ENCODE results near the gene CPLX1.

Gene CPLX1

GRCh38 chr4:833731-834367 lies 7.9 kb upstream of the CPLX1 start:
- H3K9me3 ChIP-seq (ENCODE audit: control insufficient read depth in 2 of 2, low read length in 2 of 2) = peaks cover 0 to 5% of the 10 kb centered on the region in 2 donors
- H3K4me3 ChIP-seq (ENCODE audit: low read length in 2 of 2) = no peak overlapping the region
- peaks cover 3 to 10% of the 10 kb centered on the region in 2 donors for H3K27me3 ChIP-seq (ENCODE audit: control insufficient read depth in 2 of 2, insufficient read depth in 2 of 2, low read length in 2 of 2)
- no peak overlapping the region for H3K27ac ChIP-seq (ENCODE audit: low read depth in 2 of 2, low read length in 2 of 2)
- no peak overlapping the region for H3K9ac ChIP-seq (ENCODE audit: low read depth in 1 of 2, low read length in 2 of 2)
- no peaks in the 10 kb centered on the region for H3K36me3 ChIP-seq (ENCODE audit: control insufficient read depth in 2 of 2, insufficient read depth in 2 of 2, low read length in 2 of 2)
- H3K4me1 ChIP-seq (ENCODE audit: control insufficient read depth in 2 of 2, insufficient read depth in 2 of 2, low read length in 2 of 2) = no peaks in the 10 kb centered on the region

- Histone ChIP-seq H3K9me3 (ENCODE audit: control insufficient read depth in 2 of 2, low read length in 2 of 2) (peaks cover 0 to 5% of the 10 kb centered on the region in 2 donors), H3K9ac (ENCODE audit: low read depth in 1 of 2, low read length in 2 of 2) (no peak overlapping the region), H3K4me3 (ENCODE audit: low read length in 2 of 2) (no peak overlapping the region), H3K27ac (ENCODE audit: low read depth in 2 of 2, low read length in 2 of 2) (no peak overlapping the region), H3K4me1 (ENCODE audit: control insufficient read depth in 2 of 2, insufficient read depth in 2 of 2, low read length in 2 of 2) (no peaks in the 10 kb centered on the region), H3K36me3 (ENCODE audit: control insufficient read depth in 2 of 2, insufficient read depth in 2 of 2, low read length in 2 of 2) (no peaks in the 10 kb centered on the region), H3K27me3 (ENCODE audit: control insufficient read depth in 2 of 2, insufficient read depth in 2 of 2, low read length in 2 of 2) (peaks cover 7 to 14% of the 10 kb centered on the region in 2 donors)
These were observed 7.2 kb upstream of the CPLX1 start for GRCh38 chr4:833156-833555.

GRCh38 chr4:832536-832935 lies 6.6 kb upstream of the CPLX1 start:
- Histone ChIP-seq H3K4me3 (ENCODE audit: low read length in 2 of 2) (no peak overlapping the region), H3K36me3 (ENCODE audit: control insufficient read depth in 2 of 2, insufficient read depth in 2 of 2, low read length in 2 of 2) (no peaks in the 10 kb centered on the region), H3K27me3 (ENCODE audit: control insufficient read depth in 2 of 2, insufficient read depth in 2 of 2, low read length in 2 of 2) (peaks cover 12 to 20% of the 10 kb centered on the region in 2 donors), H3K9ac (ENCODE audit: low read depth in 1 of 2, low read length in 2 of 2) (no peak overlapping the region), H3K9me3 (ENCODE audit: control insufficient read depth in 2 of 2, low read length in 2 of 2) (peaks cover 0 to 3% of the 10 kb centered on the region in 2 donors), H3K27ac (ENCODE audit: low read depth in 2 of 2, low read length in 2 of 2) (no peak overlapping the region), H3K4me1 (ENCODE audit: control insufficient read depth in 2 of 2, insufficient read depth in 2 of 2, low read length in 2 of 2) (no peaks in the 10 kb centered on the region)

DNA sequence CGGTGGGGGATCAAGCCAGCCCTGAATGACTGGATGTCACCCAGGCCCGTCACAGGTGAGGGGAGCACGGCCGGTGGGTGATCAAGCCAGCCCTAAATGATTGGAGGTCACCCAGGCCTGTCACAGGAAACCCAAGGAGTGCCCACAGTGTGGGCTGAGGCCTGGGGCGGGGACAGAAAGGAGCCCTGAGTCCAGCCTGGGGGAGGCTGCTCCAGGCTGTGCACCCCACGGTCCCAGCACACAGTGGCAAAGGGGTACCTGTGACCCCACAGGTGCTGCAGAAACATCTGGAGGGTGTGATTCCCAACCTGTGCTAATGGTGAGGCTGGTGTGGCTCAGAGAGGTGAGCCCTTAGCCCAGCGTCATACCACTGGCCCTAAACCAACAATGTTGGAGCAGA lies 6.2 kb upstream of the CPLX1 start:
- Histone ChIP-seq H3K9ac (ENCODE audit: low read depth in 1 of 2, low read length in 2 of 2) (no peak overlapping the region), H3K27me3 (ENCODE audit: control insufficient read depth in 2 of 2, insufficient read depth in 2 of 2, low read length in 2 of 2) (peaks cover 12 to 22% of the 10 kb centered on the region in 2 donors), H3K4me1 (ENCODE audit: control insufficient read depth in 2 of 2, insufficient read depth in 2 of 2, low read length in 2 of 2) (no peaks in the 10 kb centered on the region), H3K36me3 (ENCODE audit: control insufficient read depth in 2 of 2, insufficient read depth in 2 of 2, low read length in 2 of 2) (no peaks in the 10 kb centered on the region), H3K9me3 (ENCODE audit: control insufficient read depth in 2 of 2, low read length in 2 of 2) (peaks cover 0 to 3% of the 10 kb centered on the region in 2 donors), H3K4me3 (ENCODE audit: low read length in 2 of 2) (no peak overlapping the region), H3K27ac (ENCODE audit: low read depth in 2 of 2, low read length in 2 of 2) (no peak overlapping the region)

DNA sequence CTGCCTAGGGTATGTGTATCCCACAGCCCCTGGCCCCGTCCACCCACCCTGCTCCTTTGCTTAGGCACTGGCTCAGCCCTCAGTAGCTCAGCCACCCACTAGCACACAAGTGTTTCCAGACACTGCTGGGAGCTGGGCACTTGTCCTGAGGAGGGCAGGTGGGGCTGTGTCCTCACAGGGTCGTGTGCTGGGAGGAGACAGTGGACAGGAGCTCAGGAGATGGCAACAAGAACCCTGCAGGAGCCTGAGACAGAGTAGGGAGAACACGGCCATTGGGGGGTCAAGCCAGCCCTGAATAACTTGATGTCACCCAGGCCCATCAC lies 5.5 kb upstream of the CPLX1 start:
- peaks cover 0 to 3% of the 10 kb centered on the region in 2 donors for H3K9me3 ChIP-seq (ENCODE audit: control insufficient read depth in 2 of 2, low read length in 2 of 2)
- H3K4me1 ChIP-seq (ENCODE audit: control insufficient read depth in 2 of 2, insufficient read depth in 2 of 2, low read length in 2 of 2) = no peaks in the 10 kb centered on the region
- H3K27me3 ChIP-seq (ENCODE audit: control insufficient read depth in 2 of 2, insufficient read depth in 2 of 2, low read length in 2 of 2) = peaks cover 12 to 22% of the 10 kb centered on the region in 2 donors
- H3K36me3 ChIP-seq (ENCODE audit: control insufficient read depth in 2 of 2, insufficient read depth in 2 of 2, low read length in 2 of 2) = no peaks in the 10 kb centered on the region
- no peak overlapping the region for H3K4me3 ChIP-seq (ENCODE audit: low read length in 2 of 2)
- H3K27ac ChIP-seq (ENCODE audit: low read depth in 2 of 2, low read length in 2 of 2) = no peak overlapping the region
- no peak overlapping the region for H3K9ac ChIP-seq (ENCODE audit: low read depth in 1 of 2, low read length in 2 of 2)

DNA sequence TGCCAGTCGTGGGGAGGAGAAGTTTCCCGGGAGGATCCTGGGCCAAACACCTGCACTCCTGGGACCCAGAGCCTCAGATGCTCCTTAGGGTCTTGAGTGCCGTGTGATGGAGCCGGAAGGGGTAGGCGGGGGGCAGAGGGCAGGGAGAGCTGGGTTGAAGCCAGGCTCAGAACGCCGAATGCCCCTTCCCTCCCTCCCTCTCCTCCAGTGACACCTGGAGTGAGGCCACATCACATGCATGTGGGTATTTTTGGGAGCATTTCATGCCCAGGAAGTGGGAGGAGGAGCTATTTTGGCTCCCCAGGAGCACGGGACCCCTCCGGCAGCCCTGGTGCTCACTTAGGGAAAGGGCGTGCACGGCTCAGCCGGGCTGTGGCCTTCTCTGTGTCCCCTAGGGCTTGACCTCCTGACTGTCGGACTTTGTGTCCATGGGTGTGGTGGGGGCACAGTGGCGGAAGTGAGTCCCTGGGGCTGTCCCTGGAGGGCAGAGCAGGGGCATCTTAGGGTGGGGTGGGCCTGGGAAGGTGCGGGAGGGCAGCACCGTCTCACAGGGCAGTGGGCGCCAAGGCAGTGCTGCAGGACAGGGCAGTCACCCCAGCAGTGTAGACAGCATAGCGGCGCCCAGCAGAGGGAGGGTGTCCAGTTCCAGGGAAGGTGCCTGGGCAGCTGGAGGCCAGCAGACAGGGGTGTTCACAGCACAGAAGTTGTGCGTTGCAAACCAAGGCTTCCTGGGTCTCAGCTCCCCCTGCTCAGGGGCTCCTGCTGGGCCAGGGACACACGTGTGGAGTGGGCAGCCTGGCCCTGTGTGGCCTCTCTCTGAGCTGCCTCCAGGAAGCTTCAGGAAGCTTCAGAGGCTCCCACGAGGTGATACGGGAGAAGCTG lies 4.9 kb upstream of the CPLX1 start:
- Histone ChIP-seq H3K36me3 (ENCODE audit: control insufficient read depth in 2 of 2, insufficient read depth in 2 of 2, low read length in 2 of 2) (no peaks in the 10 kb centered on the region), H3K4me3 (ENCODE audit: low read length in 2 of 2) (no peak overlapping the region), H3K9ac (ENCODE audit: low read depth in 1 of 2, low read length in 2 of 2) (no peak overlapping the region), H3K27me3 (ENCODE audit: control insufficient read depth in 2 of 2, insufficient read depth in 2 of 2, low read length in 2 of 2) (peaks cover 12 to 22% of the 10 kb centered on the region in 2 donors), H3K27ac (ENCODE audit: low read depth in 2 of 2, low read length in 2 of 2) (no peak overlapping the region), H3K4me1 (ENCODE audit: control insufficient read depth in 2 of 2, insufficient read depth in 2 of 2, low read length in 2 of 2) (no peaks in the 10 kb centered on the region), H3K9me3 (ENCODE audit: control insufficient read depth in 2 of 2, low read length in 2 of 2) (peaks cover 0 to 3% of the 10 kb centered on the region in 2 donors)

- Histone ChIP-seq H3K36me3 (ENCODE audit: control insufficient read depth in 2 of 2, insufficient read depth in 2 of 2, low read length in 2 of 2) (no peaks in the 10 kb centered on the region), H3K9ac (ENCODE audit: low read depth in 1 of 2, low read length in 2 of 2) (no peak overlapping the region), H3K4me3 (ENCODE audit: low read length in 2 of 2) (no peak overlapping the region), H3K27me3 (ENCODE audit: control insufficient read depth in 2 of 2, insufficient read depth in 2 of 2, low read length in 2 of 2) (peaks cover 12 to 22% of the 10 kb centered on the region in 2 donors), H3K4me1 (ENCODE audit: control insufficient read depth in 2 of 2, insufficient read depth in 2 of 2, low read length in 2 of 2) (no peaks in the 10 kb centered on the region), H3K27ac (ENCODE audit: low read depth in 2 of 2, low read length in 2 of 2) (no peak overlapping the region), H3K9me3 (ENCODE audit: control insufficient read depth in 2 of 2, low read length in 2 of 2) (peaks cover 0 to 3% of the 10 kb centered on the region in 2 donors)
These were observed 4.1 kb upstream of the CPLX1 start for GRCh38 chr4:829761-830600.

- H3K27ac ChIP-seq (ENCODE audit: low read depth in 2 of 2, low read length in 2 of 2) = no peak overlapping the region
- no peaks in the 10 kb centered on the region for H3K36me3 ChIP-seq (ENCODE audit: control insufficient read depth in 2 of 2, insufficient read depth in 2 of 2, low read length in 2 of 2)
- peaks cover 18 to 29% of the 10 kb centered on the region in 2 donors for H3K27me3 ChIP-seq (ENCODE audit: control insufficient read depth in 2 of 2, insufficient read depth in 2 of 2, low read length in 2 of 2)
- peaks cover 0 to 3% of the 10 kb centered on the region in 2 donors for H3K9me3 ChIP-seq (ENCODE audit: control insufficient read depth in 2 of 2, low read length in 2 of 2)
- no peak overlapping the region for H3K4me3 ChIP-seq (ENCODE audit: low read length in 2 of 2)
- no peak overlapping the region for H3K9ac ChIP-seq (ENCODE audit: low read depth in 1 of 2, low read length in 2 of 2)
- no peaks in the 10 kb centered on the region for H3K4me1 ChIP-seq (ENCODE audit: control insufficient read depth in 2 of 2, insufficient read depth in 2 of 2, low read length in 2 of 2)
These were observed 3.4 kb upstream of the CPLX1 start for GRCh38 chr4:829291-829690.

DNA sequence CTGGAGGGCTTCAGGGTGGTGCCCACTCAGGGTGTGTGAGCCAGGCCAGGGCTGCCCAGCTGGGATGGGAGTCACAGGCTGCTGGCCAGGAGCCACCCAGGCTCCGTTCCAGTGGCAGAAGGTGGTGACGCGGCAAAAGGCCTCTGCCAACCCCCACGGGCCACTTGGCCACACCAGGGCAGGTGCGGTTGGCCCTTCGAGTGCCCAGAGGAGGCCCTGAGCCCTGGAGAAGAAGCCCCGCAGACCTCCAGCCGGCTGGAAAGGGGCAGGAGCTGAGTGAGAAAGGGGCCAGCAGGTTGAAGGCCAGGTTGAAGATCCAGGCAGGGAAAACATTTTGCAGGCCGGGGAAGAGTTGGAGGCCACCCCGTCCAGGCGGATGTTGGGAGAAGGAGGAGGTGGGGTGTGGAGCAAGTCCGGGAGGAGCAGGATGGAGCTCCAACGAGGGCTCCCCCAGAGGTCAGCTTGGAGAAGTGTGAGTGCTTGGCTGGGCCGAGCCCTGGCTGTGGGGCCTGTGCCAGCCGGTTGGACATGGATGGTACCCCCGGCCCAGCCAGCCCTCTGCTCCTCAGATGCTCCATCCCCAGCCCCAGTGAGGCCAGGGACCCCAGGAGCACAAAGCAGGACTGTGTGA lies 2.8 kb upstream of the CPLX1 start:
- Histone ChIP-seq H3K27me3 (ENCODE audit: control insufficient read depth in 2 of 2, insufficient read depth in 2 of 2, low read length in 2 of 2) (peaks cover 20 to 35% of the 10 kb centered on the region in 2 donors), H3K9me3 (ENCODE audit: control insufficient read depth in 2 of 2, low read length in 2 of 2) (peaks cover 0 to 3% of the 10 kb centered on the region in 2 donors), H3K9ac (ENCODE audit: low read depth in 1 of 2, low read length in 2 of 2) (no peak overlapping the region), H3K4me1 (ENCODE audit: control insufficient read depth in 2 of 2, insufficient read depth in 2 of 2, low read length in 2 of 2) (no peaks in the 10 kb centered on the region), H3K36me3 (ENCODE audit: control insufficient read depth in 2 of 2, insufficient read depth in 2 of 2, low read length in 2 of 2) (no peaks in the 10 kb centered on the region), H3K4me3 (ENCODE audit: low read length in 2 of 2) (no peak overlapping the region), H3K27ac (ENCODE audit: low read depth in 2 of 2, low read length in 2 of 2) (no peak overlapping the region)

Measured in mucosa of rectum (tissue), 2 donors.